HG03097 (cell line): ENCODE results near the gene PRKCE.

ENCODE experiments used
- ATAC-seq: cut with Tn5 transposase; IDR thresholded peaks from one replicate; pipeline ENCODE4 v1.9.1; 2021; ENCODE audit not compliant: unreplicated experiment, low FRiP score

The PRKCE gene

GRCh38 chr2:46023165-46023854 is 371.8 kb downstream of the PRKCE start:
- ATAC-seq, result no peak

GRCh38 chr2:46024146-46024779 is 372.8 kb downstream of the PRKCE start:
- no peak for ATAC-seq

GRCh38 chr2:46025081-46025480 is 373.6 kb downstream of the PRKCE start:
- no peak for ATAC-seq

- ATAC-seq, result no peak
These were observed 374.2 kb downstream of the PRKCE start for GRCh38 chr2:46025676-46026075.

- no peak for ATAC-seq
These were observed 375.0 kb downstream of the PRKCE start for GRCh38 chr2:46026431-46026830.

- no peak for ATAC-seq
These were observed 377.9 kb downstream of the PRKCE start for GRCh38 chr2:46029332-46029811.

- ATAC-seq, result no peak
These were observed 378.9 kb downstream of the PRKCE start for GRCh38 chr2:46030330-46030729.

GRCh38 chr2:46032161-46032813 is 380.8 kb downstream of the PRKCE start:
- no peak for ATAC-seq

- no peak for ATAC-seq
These were observed 381.5 kb downstream of the PRKCE start for GRCh38 chr2:46032996-46033395.

- no peak for ATAC-seq
These were observed 383.1 kb downstream of the PRKCE start for GRCh38 chr2:46034535-46034934.

- ATAC-seq, result no peak
These were observed 385.5 kb downstream of the PRKCE start for GRCh38 chr2:46036929-46037328.

- no peak for ATAC-seq
These were observed 388.2 kb downstream of the PRKCE start for GRCh38 chr2:46039543-46040303.

GRCh38 chr2:46040563-46041155 is 389.2 kb downstream of the PRKCE start:
- ATAC-seq, result no peak

- no peak for ATAC-seq
These were observed 390.0 kb downstream of the PRKCE start for GRCh38 chr2:46041434-46041833.

- ATAC-seq, result no peak
These were observed 390.7 kb downstream of the PRKCE start for GRCh38 chr2:46042207-46042637.

GRCh38 chr2:46042711-46043110 is 391.2 kb downstream of the PRKCE start:
- no peak for ATAC-seq

GRCh38 chr2:46045888-46046287 is 394.4 kb downstream of the PRKCE start:
- no peak for ATAC-seq

- no peak for ATAC-seq
These were observed 395.8 kb downstream of the PRKCE start for GRCh38 chr2:46047290-46047689.

- ATAC-seq, result no peak
These were observed 397.2 kb downstream of the PRKCE start for GRCh38 chr2:46048693-46049092.

- no peak for ATAC-seq
These were observed 398.6 kb downstream of the PRKCE start for GRCh38 chr2:46050027-46050426.

- ATAC-seq, result no peak
These were observed 399.0 kb downstream of the PRKCE start for GRCh38 chr2:46050489-46050888.
